OCI-LY1 (cell line): ENCODE measurements around the gene CTNNA3.

Source experiments
- H2AFZ ChIP-seq: fragments of 200-600 bp; sonication (generic), shearing (Covaris generic); 2 replicates; pipeline ENCODE4 v1.6.0; 2014; ENCODE audit warnings: antibody characterized with exemption, mild to moderate bottlenecking, low read length
- H3F3A ChIP-seq: fragments of 200-600 bp; sonication (generic), shearing (Covaris generic); 2 replicates; pipeline ENCODE4 v1.6.0; 2014; ENCODE audit warnings: mild to moderate bottlenecking, antibody characterized with exemption, low read length, moderate library complexity; ENCODE audit not compliant: insufficient read depth
- H3K27ac ChIP-seq: fragments of 200-600 bp; sonication (generic); 2 replicates; pipeline ENCODE4 v1.5.1; 2014; ENCODE audit warnings: low read length, mixed run types, mild to moderate bottlenecking, low read depth; ENCODE audit not compliant: poor library complexity, severe bottlenecking
- H3K27me3 ChIP-seq: fragments of 200-600 bp; sonication (generic); 2 replicates; pipeline ENCODE4 v1.6.0; 2014; ENCODE audit warnings: antibody characterized with exemption, mild to moderate bottlenecking, low read length, moderate library complexity; ENCODE audit not compliant: insufficient read depth
- H3K36me3 ChIP-seq: fragments of 200-600 bp; sonication (generic); 2 replicates; pipeline ENCODE4 v1.6.1; 2014; ENCODE audit warnings: mild to moderate bottlenecking, antibody characterized with exemption, low read length, moderate library complexity, mixed read lengths; ENCODE audit not compliant: insufficient read depth
- H3K4me1 ChIP-seq: fragments of 200-600 bp; sonication (generic); 2 replicates; pipeline ENCODE4 v1.5.1; 2014; ENCODE audit warnings: mild to moderate bottlenecking, low read length, moderate library complexity; ENCODE audit not compliant: insufficient read depth, severe bottlenecking
- H3K4me2 ChIP-seq: fragments of 200-600 bp; sonication (generic), shearing (Covaris generic); 2 replicates; pipeline ENCODE4 v1.6.1; 2014; ENCODE audit warnings: low read length
- H3K4me3 ChIP-seq: fragments of 200-600 bp; sonication (generic); 2 replicates; pipeline ENCODE4 v1.5.1; 2014; ENCODE audit warnings: low read length, low read depth, mild to moderate bottlenecking, mixed read lengths; ENCODE audit not compliant: poor library complexity, severe bottlenecking
- H3K79me2 ChIP-seq: fragments of 200-600 bp; shearing (Covaris generic); 2 replicates; pipeline ENCODE4 v1.6.1; 2016; ENCODE audit warnings: mixed run types, low read length, mixed read lengths; ENCODE audit not compliant: insufficient read depth
- H3K9ac ChIP-seq: fragments of 200-600 bp; sonication (generic), shearing (Covaris generic); 2 replicates; pipeline ENCODE4 v1.6.1; 2014; ENCODE audit warnings: mild to moderate bottlenecking, low read length, mixed read lengths
- H3K9me2 ChIP-seq: fragments of 200-600 bp; sonication (generic), shearing (Covaris generic); 2 replicates; pipeline ENCODE4 v1.6.1; 2014; ENCODE audit warnings: low read depth, mild to moderate bottlenecking, low read length, mixed read lengths
- H3K9me3 ChIP-seq: fragments of 200-600 bp; shearing (Covaris generic); 2 replicates; pipeline ENCODE4 v1.6.1; 2014; ENCODE audit warnings: low read length, mixed read lengths
- H4K20me1 ChIP-seq: fragments of 200-600 bp; sonication (generic), shearing (Covaris generic); 2 replicates; pipeline ENCODE4 v1.6.0; 2016; ENCODE audit warnings: mild to moderate bottlenecking, low read length; ENCODE audit not compliant: insufficient read depth
- EZH2 ChIP-seq: fragments of 200-600 bp; sonication (generic), shearing (Covaris generic); IDR thresholded peaks from 2 replicates; pipeline ENCODE4 v1.8.0; 2017; ENCODE audit warnings: borderline replicate concordance, mixed run types, mild to moderate bottlenecking, antibody characterized with exemption, low read length, moderate library complexity, mixed read lengths
- TF ChIP-seq, protein P1 (sequence below): fragments of 200-600 bp; sonication (generic), shearing (Covaris generic); IDR thresholded peaks from 2 replicates; pipeline ENCODE4 v1.5.1; 2017; ENCODE audit warnings: mild to moderate bottlenecking, antibody characterized with exemption, low read length, moderate library complexity, mixed read lengths

CTNNA3 gene

DNA sequence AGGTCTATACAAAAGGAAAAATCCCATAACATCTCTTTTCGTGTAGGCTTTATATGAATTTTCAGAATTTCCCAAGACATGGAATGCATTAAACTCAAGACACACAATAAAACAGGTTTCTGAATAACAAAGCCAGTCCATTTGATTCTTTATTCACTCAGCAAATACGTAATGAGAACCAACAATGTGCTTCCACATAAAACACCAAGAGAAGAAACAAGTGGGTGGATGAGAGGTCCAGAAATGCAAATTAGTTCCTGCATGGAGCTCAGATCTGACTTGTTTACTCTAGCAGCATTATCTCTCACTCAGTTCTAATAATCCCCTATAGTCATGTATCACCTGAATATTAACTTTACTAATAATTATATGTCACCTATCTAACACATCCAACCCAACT lies 520.6 kb downstream of the CTNNA3 start:
- Histone ChIP-seq H3K9me3 (no peaks in the 10 kb centered on the region), H3K9me2 (no peaks in the 10 kb centered on the region)
- no peak for TF ChIP-seq EZH2
- TF ChIP-seq, protein P1, sequence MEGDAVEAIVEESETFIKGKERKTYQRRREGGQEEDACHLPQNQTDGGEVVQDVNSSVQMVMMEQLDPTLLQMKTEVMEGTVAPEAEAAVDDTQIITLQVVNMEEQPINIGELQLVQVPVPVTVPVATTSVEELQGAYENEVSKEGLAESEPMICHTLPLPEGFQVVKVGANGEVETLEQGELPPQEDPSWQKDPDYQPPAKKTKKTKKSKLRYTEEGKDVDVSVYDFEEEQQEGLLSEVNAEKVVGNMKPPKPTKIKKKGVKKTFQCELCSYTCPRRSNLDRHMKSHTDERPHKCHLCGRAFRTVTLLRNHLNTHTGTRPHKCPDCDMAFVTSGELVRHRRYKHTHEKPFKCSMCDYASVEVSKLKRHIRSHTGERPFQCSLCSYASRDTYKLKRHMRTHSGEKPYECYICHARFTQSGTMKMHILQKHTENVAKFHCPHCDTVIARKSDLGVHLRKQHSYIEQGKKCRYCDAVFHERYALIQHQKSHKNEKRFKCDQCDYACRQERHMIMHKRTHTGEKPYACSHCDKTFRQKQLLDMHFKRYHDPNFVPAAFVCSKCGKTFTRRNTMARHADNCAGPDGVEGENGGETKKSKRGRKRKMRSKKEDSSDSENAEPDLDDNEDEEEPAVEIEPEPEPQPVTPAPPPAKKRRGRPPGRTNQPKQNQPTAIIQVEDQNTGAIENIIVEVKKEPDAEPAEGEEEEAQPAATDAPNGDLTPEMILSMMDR: no peak

DNA sequence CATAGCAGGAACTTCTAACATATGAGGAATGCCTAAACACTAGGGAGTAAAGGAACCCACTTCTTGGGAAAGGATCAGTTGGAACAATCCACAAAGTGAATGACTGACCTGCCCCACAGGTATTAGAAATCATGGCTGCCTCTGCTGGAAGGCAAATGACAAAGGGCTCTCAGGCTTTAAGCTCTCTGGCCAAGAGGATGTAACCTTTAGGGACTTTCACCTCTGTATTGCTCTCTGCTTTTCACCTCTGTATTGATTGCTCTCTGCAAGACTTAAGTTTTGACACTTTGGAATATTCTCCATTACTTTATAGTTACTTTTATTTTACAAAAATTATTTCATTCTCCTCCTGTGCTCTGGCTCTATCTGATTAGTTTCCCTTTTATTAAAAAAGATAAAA lies 522.2 kb downstream of the CTNNA3 start:
- Histone ChIP-seq H2AFZ (no peak overlapping the region), H3K79me2 (no peaks in the 10 kb centered on the region), H3F3A (no peaks in the 10 kb centered on the region), H3K4me2 (no peak overlapping the region), H3K9ac (no peak overlapping the region), H3K36me3 (no peaks in the 10 kb centered on the region), H3K27ac (no peak overlapping the region), H3K4me1 (no peaks in the 10 kb centered on the region), H3K4me3 (no peak overlapping the region), H3K9me3 (no peaks in the 10 kb centered on the region), H4K20me1 (no peaks in the 10 kb centered on the region), H3K9me2 (no peaks in the 10 kb centered on the region), H3K27me3 (no peaks in the 10 kb centered on the region)
- TF ChIP-seq, protein P1: no peak
- TF ChIP-seq EZH2: no peak

More for the DNA sequence above, 520.6 kb downstream of the CTNNA3 start:
- Histone ChIP-seq H3K9ac (no peak overlapping the region), H3K4me2 (no peak overlapping the region), H2AFZ (no peak overlapping the region), H3K4me1 (no peaks in the 10 kb centered on the region), H4K20me1 (no peaks in the 10 kb centered on the region), H3K79me2 (no peaks in the 10 kb centered on the region), H3K36me3 (no peaks in the 10 kb centered on the region), H3K27me3 (no peaks in the 10 kb centered on the region), H3K4me3 (no peak overlapping the region), H3K27ac (no peak overlapping the region), H3F3A (no peaks in the 10 kb centered on the region)

DNA sequence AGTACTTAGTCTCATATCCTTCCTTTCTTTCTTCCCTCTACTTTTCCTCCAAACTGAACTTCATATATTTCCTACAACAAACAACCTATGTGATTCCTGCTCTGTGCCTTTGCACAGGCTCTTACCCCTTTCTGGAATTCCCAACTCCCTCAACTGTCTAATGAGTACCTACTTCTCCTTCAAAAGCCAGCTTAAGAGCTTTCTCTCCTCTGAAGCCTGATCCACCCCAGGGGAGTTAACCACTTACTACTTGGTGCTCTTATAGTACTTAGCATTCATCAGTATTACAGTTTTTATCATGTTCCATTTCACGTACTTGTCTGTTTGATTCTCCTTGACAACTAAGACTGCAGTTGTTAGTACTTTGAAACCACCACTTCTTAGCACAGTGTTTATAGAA lies 524.0 kb downstream of the CTNNA3 start:
- no peak overlapping the region for H3K4me2 ChIP-seq
- H2AFZ ChIP-seq: no peak overlapping the region
- TF ChIP-seq, protein P1: no peak
- no peak for TF ChIP-seq EZH2

More for the DNA sequence above, 524.0 kb downstream of the CTNNA3 start:
- Histone ChIP-seq H3K27ac (no peak overlapping the region), H3F3A (no peaks in the 10 kb centered on the region), H3K27me3 (no peaks in the 10 kb centered on the region), H4K20me1 (no peaks in the 10 kb centered on the region), H3K36me3 (no peaks in the 10 kb centered on the region), H3K9ac (no peak overlapping the region), H3K4me3 (no peak overlapping the region), H3K9me3 (no peaks in the 10 kb centered on the region), H3K79me2 (no peaks in the 10 kb centered on the region), H3K9me2 (no peaks in the 10 kb centered on the region), H3K4me1 (no peaks in the 10 kb centered on the region)
